ENCODE results near the gene LRRC42. TPM values are rescaled to one million over a fixed set of nuclear protein-coding genes. Genes with fewer than 3 reads are reported as not detected.

LRRC42 gene
- total RNA-seq, 1 donor from 2014 or later, result 63.5 TPM

DNA sequence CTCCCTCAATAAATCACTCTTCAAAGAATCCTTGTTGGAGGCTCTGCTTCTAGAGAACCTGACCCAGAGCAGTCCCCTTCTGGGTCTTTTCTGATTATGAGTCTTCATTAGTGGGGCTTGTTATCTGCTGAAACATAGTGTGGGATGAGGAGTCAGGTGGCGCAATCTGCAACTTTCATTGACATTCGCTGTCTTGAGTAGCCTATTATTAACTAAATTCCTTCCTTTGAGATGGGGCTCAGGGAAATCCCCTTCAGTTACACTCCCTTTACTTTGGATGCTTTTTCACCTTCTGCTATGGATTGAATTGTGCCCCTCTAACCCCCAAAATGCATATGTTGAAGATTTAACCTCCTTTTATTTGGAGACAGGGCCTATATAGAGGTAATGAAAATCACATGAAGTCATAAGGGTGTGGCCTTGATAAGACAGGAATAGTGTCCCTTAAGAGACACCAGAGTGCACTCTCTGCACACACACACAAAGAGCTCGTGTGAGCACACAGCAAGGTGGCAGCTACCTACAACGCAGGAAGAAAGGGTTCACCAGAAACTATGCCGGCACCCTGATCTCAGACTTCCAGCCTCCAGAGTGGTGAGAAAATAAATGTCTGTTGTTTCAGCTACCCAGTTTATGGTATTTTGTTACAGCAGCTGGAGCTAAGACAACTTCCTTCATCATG lies 32.7 kb upstream of the LRRC42 start:
- Mint-ChIP-seq H3K27me3 (no peaks in the 10 kb centered on the region), H3K36me3 (ENCODE audit: insufficient read depth) (no peaks in the 10 kb centered on the region), H3K27ac (no peak overlapping the region), H3K4me3 (ENCODE audit: low read depth) (no peak overlapping the region), H3K9me3 (ENCODE audit: low read depth) (no peaks in the 10 kb centered on the region), H3K4me1 (ENCODE audit: low read depth) (peaks cover 14% of the 10 kb centered on the region)
- no peak for DNase-seq (ENCODE audit: low spot score, unreplicated experiment)
- TF ChIP-seq, protein P1, sequence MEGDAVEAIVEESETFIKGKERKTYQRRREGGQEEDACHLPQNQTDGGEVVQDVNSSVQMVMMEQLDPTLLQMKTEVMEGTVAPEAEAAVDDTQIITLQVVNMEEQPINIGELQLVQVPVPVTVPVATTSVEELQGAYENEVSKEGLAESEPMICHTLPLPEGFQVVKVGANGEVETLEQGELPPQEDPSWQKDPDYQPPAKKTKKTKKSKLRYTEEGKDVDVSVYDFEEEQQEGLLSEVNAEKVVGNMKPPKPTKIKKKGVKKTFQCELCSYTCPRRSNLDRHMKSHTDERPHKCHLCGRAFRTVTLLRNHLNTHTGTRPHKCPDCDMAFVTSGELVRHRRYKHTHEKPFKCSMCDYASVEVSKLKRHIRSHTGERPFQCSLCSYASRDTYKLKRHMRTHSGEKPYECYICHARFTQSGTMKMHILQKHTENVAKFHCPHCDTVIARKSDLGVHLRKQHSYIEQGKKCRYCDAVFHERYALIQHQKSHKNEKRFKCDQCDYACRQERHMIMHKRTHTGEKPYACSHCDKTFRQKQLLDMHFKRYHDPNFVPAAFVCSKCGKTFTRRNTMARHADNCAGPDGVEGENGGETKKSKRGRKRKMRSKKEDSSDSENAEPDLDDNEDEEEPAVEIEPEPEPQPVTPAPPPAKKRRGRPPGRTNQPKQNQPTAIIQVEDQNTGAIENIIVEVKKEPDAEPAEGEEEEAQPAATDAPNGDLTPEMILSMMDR (IDR thresholded peaks at IDR 0.05; ENCODE audit: unreplicated experiment), result no peak

- peaks cover 4% of the 10 kb centered on the region for H3K4me1 Mint-ChIP-seq (ENCODE audit: low read depth)
- H3K27me3 Mint-ChIP-seq, result no peaks in the 10 kb centered on the region
- no peak overlapping the region for H3K27ac Mint-ChIP-seq
- no peak overlapping the region for H3K4me3 Mint-ChIP-seq (ENCODE audit: low read depth)
- no peaks in the 10 kb centered on the region for H3K9me3 Mint-ChIP-seq (ENCODE audit: low read depth)
- TF ChIP-seq, protein P1 (IDR thresholded peaks at IDR 0.05; ENCODE audit: unreplicated experiment), result no peak
- H3K36me3 Mint-ChIP-seq (ENCODE audit: insufficient read depth), result peaks cover 15% of the 10 kb centered on the region
- no peak for DNase-seq (ENCODE audit: low spot score, unreplicated experiment)
These were observed 27.8 kb upstream of the LRRC42 start for GRCh38 chr1:53918343-53918742.

DNA sequence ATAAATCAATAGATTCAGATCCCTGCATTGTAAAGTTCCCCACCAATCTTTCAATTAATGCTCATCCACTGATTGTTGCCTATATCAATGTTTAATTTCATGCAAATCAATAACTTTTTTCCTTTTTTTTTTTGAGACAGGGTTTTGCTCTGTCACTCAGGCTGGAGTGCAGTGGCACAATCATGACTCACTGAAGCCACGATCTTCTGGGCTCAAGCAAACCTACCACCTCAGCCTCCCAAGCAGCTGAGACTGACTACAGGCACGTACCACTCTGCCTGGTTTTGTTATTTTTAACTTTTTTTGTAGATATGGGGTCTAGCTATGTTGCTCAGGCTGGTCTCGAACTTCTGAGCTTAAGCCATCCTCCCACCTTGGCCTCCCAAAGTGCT lies 26.5 kb upstream of the LRRC42 start:
- Mint-ChIP-seq H3K27me3 (no peaks in the 10 kb centered on the region), H3K36me3 (ENCODE audit: insufficient read depth) (peaks cover 17% of the 10 kb centered on the region)

GRCh38 chr1:53927376-53927881 lies 18.7 kb upstream of the LRRC42 start:
- Mint-ChIP-seq H3K4me3 (ENCODE audit: low read depth) (no peak overlapping the region), H3K27me3 (no peaks in the 10 kb centered on the region), H3K27ac (no peak overlapping the region), H3K9me3 (ENCODE audit: low read depth) (no peaks in the 10 kb centered on the region), H3K4me1 (ENCODE audit: low read depth) (no peaks in the 10 kb centered on the region), H3K36me3 (ENCODE audit: insufficient read depth) (peaks cover 16% of the 10 kb centered on the region)
- DNase-seq (ENCODE audit: low spot score, unreplicated experiment), result no peak
- TF ChIP-seq, protein P1 (IDR thresholded peaks at IDR 0.05; ENCODE audit: unreplicated experiment), result no peak

More for the DNA sequence above, 26.5 kb upstream of the LRRC42 start:
- Mint-ChIP-seq H3K9me3 (ENCODE audit: low read depth) (no peaks in the 10 kb centered on the region), H3K4me3 (ENCODE audit: low read depth) (no peak overlapping the region), H3K4me1 (ENCODE audit: low read depth) (peaks cover 4% of the 10 kb centered on the region), H3K27ac (no peak overlapping the region)
- DNase-seq (ENCODE audit: low spot score, unreplicated experiment), result no peak
- TF ChIP-seq, protein P1 (IDR thresholded peaks at IDR 0.05; ENCODE audit: unreplicated experiment), result no peak

GRCh38 chr1:53929246-53929960 lies 16.7 kb upstream of the LRRC42 start:
- Mint-ChIP-seq H3K36me3 (ENCODE audit: insufficient read depth) (peaks cover 27% of the 10 kb centered on the region), H3K4me3 (ENCODE audit: low read depth) (no peak overlapping the region), H3K9me3 (ENCODE audit: low read depth) (no peaks in the 10 kb centered on the region), H3K27me3 (no peaks in the 10 kb centered on the region), H3K4me1 (ENCODE audit: low read depth) (no peaks in the 10 kb centered on the region), H3K27ac (no peak overlapping the region)
- DNase-seq (ENCODE audit: low spot score, unreplicated experiment), result no peak
- TF ChIP-seq, protein P1 (IDR thresholded peaks at IDR 0.05; ENCODE audit: unreplicated experiment), result no peak
